ENCODE results near the gene TMEM255B. TPM values are rescaled to one million over a fixed set of nuclear protein-coding genes. Genes with fewer than 3 reads are reported as not detected.

The TMEM255B gene
- total RNA-seq, 1 experiment from 2014 or later = 7.7 TPM

- ATAC-seq (0 out of 2 replicates have a peak, but pooled peaks have one; percentile 5), DNase-seq (ENCODE audit: low read depth, low spot score) (no peak)
- Histone ChIP-seq H3K4me3 (replicated peaks in 1 of 2; ENCODE audit: low read depth in 1 of 2, low read length in 2 of 2) (peak overlapping the region; percentile 52 to 76), H3K27me3 (ENCODE audit: insufficient read depth, low read length) (no peaks in the 10 kb centered on the region), H2AFZ (ENCODE audit: low read depth, low read length, poor library complexity, severe bottlenecking) (no peak overlapping the region), H3K36me3 (ENCODE audit: control insufficient read depth in 1 of 2, insufficient read depth in 2 of 2, low read length in 2 of 2) (peaks cover 0 to 20% of the 10 kb centered on the region in 2 experiments; a peak in 1 of 4 replicates), H3K27ac (ENCODE audit: low read depth, low read length) (peak overlapping the region; percentile 70), H3K9ac (ENCODE audit: low read length) (peak overlapping the region; percentile 66), H3K4me2 (ENCODE audit: low read length) (peak overlapping the region; percentile 97), H4K20me1 (ENCODE audit: insufficient read depth) (no peaks in the 10 kb centered on the region), H3K9me2 (ENCODE audit: insufficient read depth) (no peaks in the 10 kb centered on the region), H3K9me3 (ENCODE audit: control insufficient read depth in 1 of 2, insufficient read depth in 1 of 2, low read depth in 1 of 2, low read length in 2 of 2) (peaks cover 0 to 6% of the 10 kb centered on the region in 2 experiments; a peak in 1 of 4 replicates), H3K79me2 (ENCODE audit: insufficient read depth, low read length) (peaks cover 61% of the 10 kb centered on the region), H3K4me1 (ENCODE audit: control insufficient read depth in 1 of 2, insufficient read depth in 2 of 2, low read length in 2 of 2) (peaks cover 10 to 39% of the 10 kb centered on the region in 2 experiments)
- ChIA-PET CTCF (no interaction called here), RAD21 (ENCODE audit: low non-redundant PET in 1 of 2, low total read pairs in 2 of 2, uncharacterized antibody in 2 of 2, unreplicated experiment in 2 of 2) (no interaction called here), POLR2A (no interaction called here)
- TF ChIP-seq EZH2 (IDR thresholded peaks at IDR 0.05) = no peak
- no peak for TF ChIP-seq SP1 (IDR thresholded peaks at IDR 0.05; ENCODE audit: low read depth)
- no peak for TF ChIP-seq MAX (IDR thresholded peaks at IDR 0.05)
- TF ChIP-seq SIN3A (IDR thresholded peaks at IDR 0.05; ENCODE audit: low read depth) = no peak
- TF ChIP-seq EZH2phosphoT487 (IDR thresholded peaks at IDR 0.05; ENCODE audit: borderline replicate concordance) = no peak
- TF ChIP-seq, protein P1, sequence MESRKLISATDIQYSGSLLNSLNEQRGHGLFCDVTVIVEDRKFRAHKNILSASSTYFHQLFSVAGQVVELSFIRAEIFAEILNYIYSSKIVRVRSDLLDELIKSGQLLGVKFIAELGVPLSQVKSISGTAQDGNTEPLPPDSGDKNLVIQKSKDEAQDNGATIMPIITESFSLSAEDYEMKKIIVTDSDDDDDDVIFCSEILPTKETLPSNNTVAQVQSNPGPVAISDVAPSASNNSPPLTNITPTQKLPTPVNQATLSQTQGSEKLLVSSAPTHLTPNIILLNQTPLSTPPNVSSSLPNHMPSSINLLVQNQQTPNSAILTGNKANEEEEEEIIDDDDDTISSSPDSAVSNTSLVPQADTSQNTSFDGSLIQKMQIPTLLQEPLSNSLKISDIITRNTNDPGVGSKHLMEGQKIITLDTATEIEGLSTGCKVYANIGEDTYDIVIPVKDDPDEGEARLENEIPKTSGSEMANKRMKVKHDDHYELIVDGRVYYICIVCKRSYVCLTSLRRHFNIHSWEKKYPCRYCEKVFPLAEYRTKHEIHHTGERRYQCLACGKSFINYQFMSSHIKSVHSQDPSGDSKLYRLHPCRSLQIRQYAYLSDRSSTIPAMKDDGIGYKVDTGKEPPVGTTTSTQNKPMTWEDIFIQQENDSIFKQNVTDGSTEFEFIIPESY (IDR thresholded peaks at IDR 0.05; ENCODE audit: extremely low read depth, insufficient replicate concordance, low read length) = no peak
- TF ChIP-seq ZNF274 (IDR thresholded peaks at IDR 0.05; ENCODE audit: low read depth, low read length) = no peak
- no peak for TF ChIP-seq CBX3 (IDR thresholded peaks at IDR 0.05; ENCODE audit: low read depth)
- TF ChIP-seq JUND (IDR thresholded peaks at IDR 0.05) = no peak
- no peak for TF ChIP-seq TCF7L2 (IDR thresholded peaks at IDR 0.05; ENCODE audit: borderline replicate concordance, extremely low read depth, insufficient read depth, insufficient read length)
- TF ChIP-seq EGR1 (IDR thresholded peaks at IDR 0.05; ENCODE audit: low read depth) = no peak
- TF ChIP-seq, protein P2, sequence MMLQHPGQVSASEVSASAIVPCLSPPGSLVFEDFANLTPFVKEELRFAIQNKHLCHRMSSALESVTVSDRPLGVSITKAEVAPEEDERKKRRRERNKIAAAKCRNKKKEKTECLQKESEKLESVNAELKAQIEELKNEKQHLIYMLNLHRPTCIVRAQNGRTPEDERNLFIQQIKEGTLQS (IDR thresholded peaks at IDR 0.05) = no peak
- TF ChIP-seq ELF1 (IDR thresholded peaks at IDR 0.05; ENCODE audit: borderline replicate concordance, low read depth) = no peak
- no peak for TF ChIP-seq CTCF (IDR thresholded peaks at IDR 0.05 in 2 of 3, conservative IDR thresholded peaks at IDR 0.05 in 1 of 3; ENCODE audit: borderline replicate concordance in 1 of 3, insufficient read depth in 1 of 3, low read depth in 2 of 3, low read length in 2 of 3)
- no peak for TF ChIP-seq FOSL1 (IDR thresholded peaks at IDR 0.05; ENCODE audit: low read depth)
- no peak for TF ChIP-seq YY1 (IDR thresholded peaks at IDR 0.05; ENCODE audit: extremely low read depth, insufficient replicate concordance, low read depth, low read length)
- no peak for TF ChIP-seq CEBPB (IDR thresholded peaks at IDR 0.05; ENCODE audit: low read depth)
- TF ChIP-seq SRF (IDR thresholded peaks at IDR 0.05; ENCODE audit: low read depth) = no peak
- TF ChIP-seq ZFX (IDR thresholded peaks at IDR 0.05) = no peak
- intact Hi-C loops (cut with micrococcal nuclease) = no loop called here
- BruUV-seq (replicated peaks) = no TSS peak
Observed at GRCh38 chr13:113862191-113862930, 103.3 kb downstream of the TMEM255B start.
